Hematopoietic multipotent progenitor cell treated with erythropoietin and hydrocortisone succinate and interleukin-3 and kit ligand, for 6 days (in vitro differentiated cells): ENCODE measurements around the gene KCNG3.
"Not testable (repeated sequence)": the region's sequence is repeated elsewhere in the genome, so short reads cannot be mapped to it uniquely, and the experiment has no call there.

Experiments
- DNase-seq: peaks from one replicate; pipeline ENCODE4 v3.0.0-alpha.2; 2015

Gene KCNG3

GRCh38 chr2:42424033-42424432 lies 69.7 kb downstream of the KCNG3 start:
- no peak for DNase-seq

- DNase-seq, result no peak
These were observed 72.1 kb downstream of the KCNG3 start for GRCh38 chr2:42421601-42422239.

DNA sequence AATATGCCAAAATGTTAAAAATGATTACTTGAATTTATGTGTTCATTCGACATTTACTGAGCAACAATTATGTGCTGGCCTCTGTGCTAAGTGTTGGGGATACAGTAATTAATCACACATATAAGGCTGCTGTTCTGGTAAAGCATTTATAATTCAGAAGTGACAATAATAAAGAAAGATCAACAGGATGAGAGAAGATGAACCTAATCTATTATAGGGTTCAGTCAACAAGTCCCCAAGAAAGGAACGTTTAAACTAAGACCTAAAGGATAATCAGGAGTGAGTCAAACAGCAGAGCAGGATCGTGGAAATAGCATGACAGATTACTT lies 72.7 kb downstream of the KCNG3 start:
- DNase-seq, result no peak

DNA sequence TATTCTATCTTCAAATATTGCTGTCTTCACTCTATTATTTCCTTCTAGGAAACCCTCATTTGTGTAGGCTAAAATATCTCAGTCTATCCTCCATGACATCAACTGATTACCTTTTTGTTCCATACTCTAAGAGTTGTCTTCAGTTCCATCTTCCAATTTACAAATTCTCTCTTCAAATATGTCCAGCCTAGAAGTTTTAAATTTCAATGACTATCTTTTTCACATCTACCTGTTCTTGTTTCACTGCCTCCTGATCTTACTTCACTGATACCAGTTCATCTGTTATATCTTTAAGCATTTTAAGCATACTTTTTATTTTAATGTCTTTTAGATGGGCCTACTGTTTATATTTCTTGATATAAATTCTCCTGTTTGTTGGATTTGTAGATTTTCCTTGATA lies 79.1 kb downstream of the KCNG3 start:
- DNase-seq, result no peak

DNA sequence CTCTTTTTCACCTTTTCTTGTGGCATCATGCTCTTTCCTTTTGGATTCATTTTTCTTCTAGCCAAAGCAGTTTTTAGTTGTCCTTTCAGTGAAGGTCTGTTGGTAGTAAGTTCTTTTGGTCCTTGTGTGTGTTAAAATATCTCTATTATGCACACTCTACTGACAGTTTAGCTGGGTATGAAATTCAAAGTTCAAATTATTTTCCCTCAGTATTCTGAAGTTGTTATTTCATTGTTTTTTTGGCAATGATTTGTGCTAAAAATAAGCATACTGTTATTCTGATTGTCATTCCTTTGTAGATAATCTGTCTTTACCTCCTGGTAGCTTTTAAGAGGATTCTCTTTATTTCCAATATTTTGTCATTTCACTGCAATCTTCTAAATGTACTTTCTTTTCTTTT lies 79.6 kb downstream of the KCNG3 start:
- DNase-seq, result no peak

- DNase-seq, result no peak
These were observed 82.9 kb downstream of the KCNG3 start for GRCh38 chr2:42410742-42411514.

DNA sequence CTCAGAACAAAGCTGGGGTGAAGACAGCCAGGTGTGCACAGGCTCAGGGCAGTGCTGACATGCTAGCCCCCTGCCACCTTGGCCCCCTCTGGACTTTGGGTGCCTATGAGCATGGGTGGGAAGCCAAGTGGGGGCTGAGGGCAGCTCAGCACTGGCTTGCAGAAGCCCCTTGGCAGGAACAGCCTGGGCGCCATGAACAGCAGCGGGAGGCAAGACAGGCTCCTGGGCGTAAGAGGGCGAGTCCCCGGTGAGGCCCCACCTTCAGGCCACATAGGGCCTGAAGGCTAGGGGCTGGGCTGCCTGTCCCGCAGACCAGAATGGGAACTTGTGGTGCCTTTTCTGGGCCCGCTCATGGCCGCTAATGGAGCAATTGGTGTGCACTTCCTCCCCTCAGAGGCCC lies 85.8 kb downstream of the KCNG3 start:
- DNase-seq, result no peak

- DNase-seq, result no peak
These were observed 86.3 kb downstream of the KCNG3 start for GRCh38 chr2:42407476-42407875.

GRCh38 chr2:42404676-42405075 lies 89.1 kb downstream of the KCNG3 start:
- no peak for DNase-seq

GRCh38 chr2:42401773-42402172 lies 92.0 kb downstream of the KCNG3 start:
- no peak for DNase-seq

DNA sequence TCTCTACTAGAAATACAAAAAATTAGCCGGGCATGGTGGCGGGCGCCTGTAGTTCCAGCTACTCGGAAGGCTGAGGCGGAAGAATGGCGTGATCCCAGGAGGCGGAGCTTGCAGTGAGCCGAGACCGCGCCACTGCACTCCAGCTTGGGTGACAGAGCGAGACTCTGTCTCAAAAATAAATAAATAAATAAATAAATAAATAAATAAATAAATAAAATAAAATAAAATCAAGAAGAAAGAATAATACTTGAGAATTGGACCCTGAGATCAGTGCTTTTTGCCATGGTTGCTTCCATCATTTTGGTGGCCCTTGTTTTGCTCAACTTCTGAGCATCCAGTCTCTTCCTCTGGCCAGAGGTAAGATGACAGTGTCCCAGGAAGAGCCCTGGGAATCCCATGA lies 95.7 kb downstream of the KCNG3 start:
- DNase-seq, result not testable (repeated sequence)

DNA sequence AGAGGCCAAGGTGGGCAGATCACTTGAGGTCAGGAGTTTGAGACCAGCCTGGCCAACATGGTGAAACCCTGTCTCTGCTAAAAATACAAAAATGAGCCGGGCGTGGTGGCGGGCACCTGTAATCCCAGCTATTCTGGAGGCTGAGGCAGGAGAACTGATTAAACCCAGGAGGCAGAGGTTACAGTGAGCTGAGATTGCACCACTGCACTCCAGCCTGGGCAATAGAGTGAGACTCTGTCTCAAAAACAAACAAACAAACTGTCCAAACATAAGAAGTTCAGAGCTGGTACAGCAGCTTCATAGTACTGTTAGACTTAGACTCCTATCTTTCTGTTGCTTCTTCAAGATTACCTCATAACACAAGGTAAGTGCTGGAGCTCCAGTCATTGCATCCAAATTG lies 100.5 kb downstream of the KCNG3 start:
- DNase-seq, result not testable (repeated sequence)

DNA sequence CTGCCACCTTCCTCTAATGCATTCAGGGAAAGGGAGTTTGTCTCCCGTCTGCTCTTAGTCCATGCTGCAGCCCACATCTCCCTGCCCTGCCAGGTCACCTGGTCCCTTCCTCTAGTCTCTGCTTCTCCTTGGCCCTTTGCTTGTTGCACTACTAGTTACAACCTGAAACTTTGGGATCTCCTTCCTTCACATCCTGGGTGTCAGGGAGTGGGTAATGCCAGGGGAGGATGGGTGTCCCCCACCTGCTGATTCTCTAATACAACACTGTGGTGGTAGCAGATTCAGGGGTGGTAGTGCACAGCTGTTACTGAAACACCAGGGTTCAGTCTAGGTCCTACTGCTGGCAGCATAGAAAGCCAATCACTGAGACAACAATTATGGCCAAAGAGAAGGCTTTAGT lies 101.6 kb downstream of the KCNG3 start:
- DNase-seq, result no peak
